ENCODE results near the gene CYP2D6.
"Not testable (repeated sequence)": the region's sequence is repeated elsewhere in the genome, so short reads cannot be mapped to it uniquely, and the experiment has no call there.

CYP2D6 gene

GRCh38 chr22:42134100-42135020 lies 3.8 kb upstream of the CYP2D6 start:
- no peak for DNase-seq (ENCODE audit: low read depth in 2 of 2)

GRCh38 chr22:42132457-42132856 lies 1.8 kb upstream of the CYP2D6 start:
- no peak for DNase-seq (ENCODE audit: low read depth in 2 of 2)

DNA sequence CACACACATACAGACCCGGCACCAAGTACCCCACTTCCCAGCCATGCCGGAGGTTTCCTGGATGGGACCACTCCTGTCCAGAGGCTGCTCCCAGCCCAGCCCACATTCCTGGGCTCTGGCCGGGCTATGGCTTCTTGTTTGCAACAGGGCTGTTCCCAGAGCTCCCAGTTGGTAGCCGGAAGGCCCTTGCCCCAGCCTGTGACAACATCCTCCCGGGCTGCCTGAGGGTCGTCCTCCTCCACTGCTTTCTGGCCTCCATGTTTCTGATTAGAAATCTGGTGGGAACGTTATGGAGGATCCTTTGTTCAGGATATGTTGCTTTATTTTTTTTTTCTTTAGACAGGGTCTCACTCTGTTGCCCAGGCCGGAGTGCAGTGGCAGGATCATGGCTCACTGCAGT lies 952 bp upstream of the CYP2D6 start:
- no peak for DNase-seq (ENCODE audit: low read depth in 2 of 2)

DNA sequence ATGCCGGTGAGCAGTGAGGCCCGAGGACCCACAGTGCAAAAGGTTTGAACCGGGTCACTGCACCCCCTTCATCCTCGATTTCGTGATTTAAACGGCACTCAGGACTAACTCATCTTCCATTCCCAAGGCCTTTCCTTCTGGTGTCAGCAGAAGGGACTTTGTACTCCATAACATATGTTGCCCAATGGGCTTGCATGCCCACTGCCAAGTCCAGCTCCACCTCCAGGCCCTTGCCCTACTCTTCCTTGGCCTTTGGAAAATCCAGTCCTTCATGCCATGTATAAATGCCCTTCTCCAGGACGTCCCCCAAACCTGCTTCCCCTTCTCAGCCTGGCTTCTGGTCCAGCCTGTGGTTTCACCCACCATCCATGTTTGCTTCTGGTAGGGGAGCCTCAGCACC lies 428 bp downstream of the CYP2D6 start:
- DNase-seq (ENCODE audit: low read depth in 2 of 2), result not testable (repeated sequence)

DNA sequence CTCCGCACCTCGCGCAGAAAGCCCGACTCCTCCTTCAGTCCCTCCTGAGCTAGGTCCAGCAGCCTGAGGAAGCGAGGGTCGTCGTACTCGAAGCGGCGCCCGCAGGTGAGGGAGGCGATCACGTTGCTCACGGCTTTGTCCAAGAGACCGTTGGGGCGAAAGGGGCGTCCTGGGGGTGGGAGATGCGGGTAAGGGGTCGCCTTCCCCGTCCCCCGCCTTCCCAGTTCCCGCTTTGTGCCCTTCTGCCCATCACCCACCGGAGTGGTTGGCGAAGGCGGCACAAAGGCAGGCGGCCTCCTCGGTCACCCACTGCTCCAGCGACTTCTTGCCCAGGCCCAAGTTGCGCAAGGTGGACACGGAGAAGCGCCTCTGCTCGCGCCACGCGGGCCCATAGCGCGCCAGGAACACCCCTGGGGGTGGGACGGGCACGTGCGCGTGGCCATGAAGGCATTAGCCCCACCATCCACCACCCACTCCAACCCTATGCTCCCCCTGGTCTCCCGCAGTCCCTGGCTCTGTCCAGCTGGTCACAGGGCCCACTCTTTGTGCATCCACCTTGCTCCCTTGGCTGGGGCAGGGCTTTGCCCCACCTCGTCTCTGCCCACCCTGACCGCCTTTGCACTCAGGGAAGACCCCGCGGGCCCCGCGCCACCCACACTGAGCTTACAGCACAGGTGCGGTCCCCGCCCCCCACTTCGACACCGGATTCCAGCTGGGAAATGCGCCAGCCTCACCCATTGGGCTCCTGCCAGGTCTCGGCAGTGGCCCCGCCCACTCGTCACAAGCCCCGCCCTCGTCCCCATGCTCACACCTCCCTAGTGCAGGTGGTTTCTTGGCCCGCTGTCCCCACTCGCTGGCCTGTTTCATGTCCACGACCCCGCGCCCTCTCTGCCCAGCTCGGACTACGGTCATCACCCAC lies 1.6 kb downstream of the CYP2D6 start:
- not testable (repeated sequence) for DNase-seq (ENCODE audit: low read depth in 2 of 2)

DNA sequence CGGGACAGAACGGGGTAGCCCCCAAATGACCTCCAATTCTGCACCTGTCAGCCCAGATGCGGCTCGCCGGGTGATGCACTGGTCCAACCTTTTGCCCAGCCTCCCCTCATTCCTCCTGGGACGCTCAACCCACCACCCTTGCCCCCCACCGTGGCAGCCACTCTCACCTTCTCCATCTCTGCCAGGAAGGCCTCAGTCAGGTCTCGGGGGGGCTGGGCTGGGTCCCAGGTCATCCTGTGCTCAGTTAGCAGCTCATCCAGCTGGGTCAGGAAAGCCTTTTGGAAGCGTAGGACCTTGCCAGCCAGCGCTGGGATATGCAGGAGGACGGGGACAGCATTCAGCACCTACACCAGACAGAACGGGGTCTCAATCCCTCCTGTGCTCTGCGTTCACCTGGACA lies 2.6 kb downstream of the CYP2D6 start:
- not testable (repeated sequence) for DNase-seq (ENCODE audit: low read depth in 2 of 2)

- no peak for DNase-seq (ENCODE audit: low read depth in 2 of 2)
These were observed 3.0 kb downstream of the CYP2D6 start for GRCh38 chr22:42127606-42128005.

DNA sequence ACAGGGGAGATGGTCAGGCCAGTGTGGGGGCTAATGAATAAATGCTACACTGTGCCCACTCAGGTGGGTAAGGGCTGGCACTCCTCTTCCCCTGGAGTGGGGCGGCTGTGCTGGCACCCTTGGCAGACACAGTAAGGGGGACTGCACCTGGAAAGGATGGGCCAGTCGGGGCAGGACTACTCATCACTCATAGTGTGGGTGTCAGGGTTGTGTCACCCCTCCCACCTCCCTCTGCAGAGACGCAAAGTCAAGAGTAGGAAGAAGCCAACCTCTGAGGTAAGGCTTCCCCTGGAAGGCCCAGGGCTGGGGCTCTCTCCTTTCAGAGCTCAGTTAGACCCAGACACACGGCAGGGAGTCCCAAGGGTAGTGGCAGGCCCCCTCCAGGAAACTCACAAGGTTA lies 7.1 kb downstream of the CYP2D6 start:
- not testable (repeated sequence) for DNase-seq (ENCODE audit: low read depth in 2 of 2)

- peak in 1 of 2 donors; percentile 32 for DNase-seq (ENCODE audit: low read depth in 2 of 2)
These were observed 10.2 kb downstream of the CYP2D6 start for GRCh38 chr22:42120231-42121021.

DNA sequence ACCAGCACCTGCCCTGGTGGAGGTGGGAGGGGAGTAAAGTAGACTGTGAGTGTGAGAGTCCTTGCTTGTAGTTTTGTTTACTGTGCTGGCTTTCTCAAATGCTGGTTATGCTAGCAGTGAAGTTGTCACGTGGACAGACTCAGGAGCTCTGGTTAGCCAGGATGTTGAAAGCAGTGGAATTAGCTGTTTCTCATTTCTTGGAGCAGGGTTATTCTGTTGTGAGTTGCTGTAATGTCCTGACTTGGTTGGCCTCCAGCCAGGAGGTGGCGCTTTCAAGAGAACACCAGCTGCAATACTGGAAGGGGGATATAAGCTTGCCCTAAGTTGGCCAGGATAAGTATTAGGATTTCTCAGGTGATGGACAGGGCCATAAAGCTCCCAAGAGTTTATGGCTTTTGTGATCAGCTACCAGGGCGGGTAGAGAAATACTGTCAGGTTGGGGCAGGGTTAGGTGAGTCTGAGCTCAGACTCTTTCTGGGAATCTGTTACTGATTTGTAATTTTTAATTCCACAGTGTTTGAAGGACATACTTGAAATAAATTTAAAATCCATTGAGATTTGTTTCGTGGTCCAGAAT lies 13.7 kb downstream of the CYP2D6 start:
- DNase-seq (ENCODE audit: low read depth in 2 of 2), result no peak

- not testable (repeated sequence) for DNase-seq (ENCODE audit: low read depth in 2 of 2)
These were observed 15.2 kb downstream of the CYP2D6 start for GRCh38 chr22:42115420-42115830.

- no peak for DNase-seq (ENCODE audit: low read depth in 2 of 2)
These were observed 15.9 kb downstream of the CYP2D6 start for GRCh38 chr22:42114721-42115120.

DNA sequence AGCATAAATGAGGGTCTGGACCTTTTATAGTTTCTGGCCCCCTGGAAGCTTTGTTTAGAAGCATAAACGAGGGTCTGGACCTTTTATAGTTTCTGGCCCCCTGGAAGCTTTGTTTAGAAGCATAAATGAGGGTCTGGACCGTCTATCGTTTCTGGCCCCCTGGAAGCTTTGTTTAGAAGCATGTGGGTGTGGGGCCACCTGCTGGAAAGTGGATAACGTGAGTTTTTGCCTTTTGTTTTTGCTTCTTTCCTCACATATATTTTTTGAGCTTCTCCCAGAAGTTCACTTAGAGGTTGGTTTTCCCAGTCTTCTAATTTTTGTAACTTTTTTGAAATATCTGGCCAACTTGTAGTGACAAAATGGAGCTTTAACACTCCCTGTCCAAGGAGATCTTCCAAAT lies 17.8 kb downstream of the CYP2D6 start:
- DNase-seq (ENCODE audit: low read depth in 2 of 2), result not testable (repeated sequence)

DNA sequence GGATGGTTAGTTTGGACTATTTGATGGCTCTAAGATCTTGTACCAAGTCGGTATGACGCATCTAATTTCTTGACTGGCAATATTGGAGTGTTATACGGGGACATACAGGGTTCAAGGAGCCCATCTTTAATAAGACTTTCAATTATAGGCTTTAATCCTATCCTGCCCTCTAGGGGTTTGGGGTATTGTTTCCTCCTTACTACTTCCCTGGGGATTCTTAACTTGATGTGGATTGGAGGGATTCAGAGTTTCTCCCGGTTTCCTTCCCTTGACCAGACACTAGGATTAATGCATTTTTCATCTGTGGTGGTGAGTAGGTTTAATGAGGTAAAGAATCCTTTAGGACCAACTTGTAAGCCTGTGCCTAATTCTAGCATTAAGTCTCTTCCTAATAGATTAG lies 18.8 kb downstream of the CYP2D6 start:
- DNase-seq (ENCODE audit: low read depth in 2 of 2), result no peak

DNA sequence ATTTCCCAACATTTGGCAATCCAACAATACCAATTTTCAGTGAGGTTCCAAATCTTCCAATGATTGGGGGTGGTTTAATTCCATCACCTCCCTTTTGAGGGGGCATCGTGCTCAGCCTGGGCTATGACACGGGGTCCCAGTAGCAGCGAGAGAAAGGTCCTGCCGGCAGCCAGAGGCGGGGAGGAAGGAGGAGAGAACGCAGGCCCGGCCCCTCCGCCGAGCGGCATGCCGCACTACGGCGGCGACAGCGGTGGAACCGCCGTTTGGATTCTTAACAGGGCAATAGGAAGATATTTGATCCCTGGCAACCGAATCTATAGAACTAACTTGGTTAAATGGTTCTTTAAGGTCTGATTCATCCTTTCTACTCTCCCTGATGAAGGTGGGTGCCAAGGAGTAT lies 21.8 kb downstream of the CYP2D6 start:
- no peak for DNase-seq (ENCODE audit: low read depth in 2 of 2)

DNA sequence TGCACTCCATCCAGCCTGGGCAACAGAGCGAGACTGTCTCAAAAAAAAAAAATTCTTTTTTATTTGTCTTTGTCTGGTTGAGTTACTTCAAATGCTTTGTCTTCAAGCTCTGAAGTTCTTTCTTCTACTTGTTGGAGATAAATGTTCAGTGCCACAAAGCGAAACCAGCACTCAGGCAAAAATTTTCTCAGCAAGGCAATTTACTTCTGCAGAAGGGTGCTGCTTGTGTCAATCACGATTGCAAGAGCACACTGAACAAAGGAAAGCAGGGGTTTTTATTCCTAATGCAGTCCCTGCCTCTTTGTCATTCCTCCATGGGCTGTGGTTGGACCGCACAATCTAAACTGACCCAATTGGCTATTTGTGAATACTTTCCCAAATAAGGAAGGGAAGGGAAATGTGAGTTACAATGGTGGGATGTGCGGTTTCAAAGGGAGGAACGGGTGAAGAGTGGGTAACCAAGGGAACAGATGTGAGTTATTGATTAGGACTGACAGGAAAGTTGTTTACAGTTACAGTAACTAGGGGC lies 26.2 kb downstream of the CYP2D6 start:
- not testable (repeated sequence) for DNase-seq (ENCODE audit: low read depth in 2 of 2)

GRCh38 chr22:42101199-42101598 lies 29.4 kb downstream of the CYP2D6 start:
- no peak for DNase-seq (ENCODE audit: low read depth in 2 of 2)

DNA sequence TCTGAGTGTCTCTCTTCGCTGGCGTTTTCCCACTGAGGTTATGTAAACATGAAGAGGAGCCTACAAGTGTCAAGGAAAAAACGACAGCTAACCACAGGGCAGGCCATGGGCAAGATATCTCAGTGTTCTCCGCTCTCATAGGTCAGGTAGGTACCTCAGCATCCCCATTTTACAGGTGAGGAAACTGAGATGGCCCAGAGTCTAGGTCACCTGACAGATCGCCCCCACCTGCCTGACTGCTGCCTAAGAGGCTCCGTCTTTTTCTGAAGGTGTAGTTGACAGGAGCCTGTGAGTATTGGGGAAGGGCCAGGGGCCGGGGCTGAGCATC lies 39.2 kb downstream of the CYP2D6 start:
- no peak for DNase-seq (ENCODE audit: low read depth in 2 of 2)

- peak; percentile 97 to 99 for DNase-seq (ENCODE audit: low read depth in 2 of 2)
These were observed 39.8 kb downstream of the CYP2D6 start, which contains the start of gene NDUFA6 for GRCh38 chr22:42090596-42091454. Gene NDUFA6 (minus strand): TSS chr22:42090772. CDS start chr22:42090744, 28 bp downstream.

GRCh38 chr22:42086051-42086450 lies 44.6 kb downstream of the CYP2D6 start:
- no peak for DNase-seq (ENCODE audit: low read depth in 2 of 2)
